PFSK-1 (cell line): ENCODE measurements around the gene NEDD9.

Source experiments
- FOXP2 ChIP-seq: optimal IDR thresholded peaks from 2 replicates; pipeline ENCODE3; 2011; ENCODE audit warnings: borderline replicate concordance, control low read depth, inconsistent platforms; ENCODE audit not compliant: insufficient read depth; ENCODE audit errors: extremely low read length, extremely low read depth
- POLR2AphosphoS5 ChIP-seq: IDR thresholded peaks from 2 replicates; pipeline ENCODE4 v1.6.1; 2012; ENCODE audit warnings: low read depth, mild to moderate bottlenecking, control low read depth, low read length, moderate library complexity
- REST ChIP-seq, 2 experiments: IDR thresholded peaks; 2 replicates each; pipeline versions ENCODE4 v1.6.1 to v1.8.0; 2011 to 2012; ENCODE audit warnings: low read depth in 2 of 2, low read length in 2 of 2, control low read depth in 1 of 2, inconsistent platforms in 1 of 2, mild to moderate bottlenecking in 1 of 2, moderate library complexity in 1 of 2; ENCODE audit not compliant: insufficient read depth in 1 of 2
- SIN3A ChIP-seq: IDR thresholded peaks from 2 replicates; pipeline ENCODE4 v1.6.1; 2012; ENCODE audit warnings: mild to moderate bottlenecking, low read length, moderate library complexity, borderline replicate concordance; ENCODE audit not compliant: insufficient read depth
- TAF1 ChIP-seq: IDR thresholded peaks from 2 replicates; pipeline ENCODE4 v1.6.1; 2012; ENCODE audit warnings: low read length, control low read depth, borderline replicate concordance; ENCODE audit not compliant: insufficient read depth

The NEDD9 gene

GRCh38 chr6:11218102-11218442 is 14.4 kb downstream of the NEDD9 start:
- no peak for TF ChIP-seq TAF1

- no peak for TF ChIP-seq SIN3A
- no peak for TF ChIP-seq FOXP2
- TF ChIP-seq POLR2AphosphoS5 = no peak
- TF ChIP-seq REST (IDR thresholded peaks at IDR 0.05; ENCODE audit: insufficient read depth in 1 of 2, low read depth in 2 of 2, low read length in 2 of 2) = no peak
- TF ChIP-seq TAF1 = no peak
These were observed 14.9 kb downstream of the NEDD9 start for GRCh38 chr6:11217360-11218101.

- TF ChIP-seq POLR2AphosphoS5 = no peak
- TF ChIP-seq REST (IDR thresholded peaks at IDR 0.05; ENCODE audit: insufficient read depth in 1 of 2, low read depth in 2 of 2, low read length in 2 of 2) = no peak
These were observed 16.7 kb downstream of the NEDD9 start for GRCh38 chr6:11215773-11216172.

GRCh38 chr6:11214901-11215300 is 17.6 kb downstream of the NEDD9 start:
- no peak for TF ChIP-seq SIN3A
- no peak for TF ChIP-seq FOXP2
- TF ChIP-seq TAF1 = no peak
- no peak for TF ChIP-seq POLR2AphosphoS5
- TF ChIP-seq REST (IDR thresholded peaks at IDR 0.05; ENCODE audit: insufficient read depth in 1 of 2, low read depth in 2 of 2, low read length in 2 of 2) = no peak

- TF ChIP-seq REST (IDR thresholded peaks at IDR 0.05; ENCODE audit: insufficient read depth in 1 of 2, low read depth in 2 of 2, low read length in 2 of 2) (no peak), POLR2AphosphoS5 (no peak), TAF1 (no peak), SIN3A (no peak), FOXP2 (no peak)
These were observed 18.2 kb downstream of the NEDD9 start for GRCh38 chr6:11214084-11214833.
